Esophagus mucosa (tissue), 1 donor: ENCODE results near the gene LIPC. TPM values are rescaled to one million over a fixed set of nuclear protein-coding genes. Genes with fewer than 3 reads are reported as not detected.
A peak's percentile ranks its signal among the peaks of the same experiment; 100 is the strongest.

Experiments used
- ATAC-seq: fragments of 200-7000 bp; cut with Tn5 transposase; one replicate; pipeline ENCODE4 v1.9.1; 2020
- total RNA-seq: library from RNA; stranded (reverse); gene quantifications from one replicate; pipeline ENCODE4 v1.2.4, GENCODE V29; 2023
- donor health status: DM: yes; HTN: yes; CAD: no.

LIPC gene
- total RNA-seq, 1 donor from 2014 or later: not detected

- ATAC-seq: no peak
Observed at GRCh38 chr15:58497046-58497785, 65.4 kb downstream of the LIPC start.

- ATAC-seq: peak; percentile 43
Observed at GRCh38 chr15:58498821-58499580, 67.2 kb downstream of the LIPC start.

- no peak for ATAC-seq
Observed at GRCh38 chr15:58501006-58501405, 69.2 kb downstream of the LIPC start.

GRCh38 chr15:58501636-58502188 is 69.9 kb downstream of the LIPC start:
- no peak for ATAC-seq

- no peak for ATAC-seq
Observed at GRCh38 chr15:58503139-58504027, 71.6 kb downstream of the LIPC start.

GRCh38 chr15:58504674-58505234 is 73.0 kb downstream of the LIPC start:
- ATAC-seq: no peak

GRCh38 chr15:58505581-58505980 is 73.8 kb downstream of the LIPC start:
- ATAC-seq: peak; percentile 69

GRCh38 chr15:58506064-58506490 is 74.3 kb downstream of the LIPC start:
- ATAC-seq: peak; percentile 84

GRCh38 chr15:58506783-58507668 is 75.2 kb downstream of the LIPC start:
- ATAC-seq: no peak

- no peak for ATAC-seq
Observed at GRCh38 chr15:58509556-58509955, 77.8 kb downstream of the LIPC start.

- ATAC-seq: no peak
Observed at GRCh38 chr15:58510715-58511598, 79.2 kb downstream of the LIPC start.

- no peak for ATAC-seq
Observed at GRCh38 chr15:58511599-58511987, 79.8 kb downstream of the LIPC start.

GRCh38 chr15:58512522-58512921 is 80.7 kb downstream of the LIPC start:
- no peak for ATAC-seq

- ATAC-seq: no peak
Observed at GRCh38 chr15:58513008-58513407, 81.2 kb downstream of the LIPC start.

GRCh38 chr15:58513726-58514336 is 82.0 kb downstream of the LIPC start:
- ATAC-seq: no peak

- ATAC-seq: no peak
Observed at GRCh38 chr15:58515807-58516206, 84.0 kb downstream of the LIPC start.

- no peak for ATAC-seq
Observed at GRCh38 chr15:58517252-58517681, 85.5 kb downstream of the LIPC start.

- no peak for ATAC-seq
Observed at GRCh38 chr15:58517682-58518525, 86.1 kb downstream of the LIPC start.

GRCh38 chr15:58518626-58519025 is 86.8 kb downstream of the LIPC start:
- ATAC-seq: no peak
